Nephron (organoid): ENCODE results near the gene CASTOR1.

Experiments
- H3K27ac Mint-ChIP-seq, 3 experiments: 2 replicates each; pipeline ENCODE4 v1.8.0; 2020; ENCODE audit warnings: mixed read lengths in 3 of 3, mild to moderate bottlenecking in 2 of 3, moderate library complexity in 1 of 3
- H3K27me3 Mint-ChIP-seq: 2 replicates; pipeline ENCODE4 v1.8.0; 2021; ENCODE audit warnings: low read depth, mild to moderate bottlenecking, moderate library complexity, mixed read lengths
- H3K36me3 Mint-ChIP-seq: 2 replicates; pipeline ENCODE4 v1.8.0; 2020; ENCODE audit warnings: low read depth, mixed read lengths
- H3K4me1 Mint-ChIP-seq: 2 replicates; pipeline ENCODE4 v1.8.0; 2020; ENCODE audit warnings: mixed read lengths
- H3K4me3 Mint-ChIP-seq, 3 experiments: 2 replicates each; pipeline ENCODE4 v1.8.0; 2020; ENCODE audit warnings: mild to moderate bottlenecking in 3 of 3, mixed read lengths in 3 of 3, moderate library complexity in 2 of 3
- H3K9me3 Mint-ChIP-seq: 2 replicates; pipeline ENCODE4 v1.8.0; 2020; ENCODE audit warnings: mixed read lengths
- TF ChIP-seq, protein P1 (sequence below), 3 experiments: fragments of 200-600 bp; sonication (generic); IDR thresholded peaks; one replicate each; pipeline ENCODE4 v1.5.0; 2021; ENCODE audit warnings: antibody characterized with exemption in 3 of 3; ENCODE audit not compliant: unreplicated experiment in 3 of 3

CASTOR1 gene

DNA sequence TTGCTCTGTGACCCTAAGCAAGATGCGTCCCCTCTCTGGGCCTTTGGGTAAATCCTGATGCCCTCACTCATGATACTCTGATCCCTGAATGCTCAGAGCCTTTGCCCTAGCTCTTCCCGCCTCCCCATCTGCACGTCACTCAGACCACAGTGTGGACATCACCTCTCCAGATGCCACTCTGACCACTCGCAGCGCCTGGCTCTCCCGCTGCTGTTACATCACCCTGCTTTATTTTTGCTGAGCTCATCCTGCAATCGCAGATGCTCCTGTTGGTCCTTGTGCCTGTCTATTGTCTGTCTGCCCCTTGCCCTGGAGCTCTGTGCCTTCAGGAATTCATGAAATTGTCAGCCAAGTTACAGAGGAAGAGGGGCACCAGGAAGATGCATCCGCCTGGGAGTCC is 28.2 kb downstream of the CASTOR1 start:
- H3K4me1 Mint-ChIP-seq, result peaks cover 11% of the 10 kb centered on the region
- TF ChIP-seq, protein P1, sequence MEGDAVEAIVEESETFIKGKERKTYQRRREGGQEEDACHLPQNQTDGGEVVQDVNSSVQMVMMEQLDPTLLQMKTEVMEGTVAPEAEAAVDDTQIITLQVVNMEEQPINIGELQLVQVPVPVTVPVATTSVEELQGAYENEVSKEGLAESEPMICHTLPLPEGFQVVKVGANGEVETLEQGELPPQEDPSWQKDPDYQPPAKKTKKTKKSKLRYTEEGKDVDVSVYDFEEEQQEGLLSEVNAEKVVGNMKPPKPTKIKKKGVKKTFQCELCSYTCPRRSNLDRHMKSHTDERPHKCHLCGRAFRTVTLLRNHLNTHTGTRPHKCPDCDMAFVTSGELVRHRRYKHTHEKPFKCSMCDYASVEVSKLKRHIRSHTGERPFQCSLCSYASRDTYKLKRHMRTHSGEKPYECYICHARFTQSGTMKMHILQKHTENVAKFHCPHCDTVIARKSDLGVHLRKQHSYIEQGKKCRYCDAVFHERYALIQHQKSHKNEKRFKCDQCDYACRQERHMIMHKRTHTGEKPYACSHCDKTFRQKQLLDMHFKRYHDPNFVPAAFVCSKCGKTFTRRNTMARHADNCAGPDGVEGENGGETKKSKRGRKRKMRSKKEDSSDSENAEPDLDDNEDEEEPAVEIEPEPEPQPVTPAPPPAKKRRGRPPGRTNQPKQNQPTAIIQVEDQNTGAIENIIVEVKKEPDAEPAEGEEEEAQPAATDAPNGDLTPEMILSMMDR (IDR thresholded peaks at IDR 0.05; ENCODE audit: unreplicated experiment in 3 of 3), result no peak
- H3K9me3 Mint-ChIP-seq, result no peaks in the 10 kb centered on the region
- H3K27me3 Mint-ChIP-seq, result peaks cover 15% of the 10 kb centered on the region
- H3K4me3 Mint-ChIP-seq, result no peak overlapping the region
- H3K36me3 Mint-ChIP-seq, result no peaks in the 10 kb centered on the region
- no peak overlapping the region for H3K27ac Mint-ChIP-seq

DNA sequence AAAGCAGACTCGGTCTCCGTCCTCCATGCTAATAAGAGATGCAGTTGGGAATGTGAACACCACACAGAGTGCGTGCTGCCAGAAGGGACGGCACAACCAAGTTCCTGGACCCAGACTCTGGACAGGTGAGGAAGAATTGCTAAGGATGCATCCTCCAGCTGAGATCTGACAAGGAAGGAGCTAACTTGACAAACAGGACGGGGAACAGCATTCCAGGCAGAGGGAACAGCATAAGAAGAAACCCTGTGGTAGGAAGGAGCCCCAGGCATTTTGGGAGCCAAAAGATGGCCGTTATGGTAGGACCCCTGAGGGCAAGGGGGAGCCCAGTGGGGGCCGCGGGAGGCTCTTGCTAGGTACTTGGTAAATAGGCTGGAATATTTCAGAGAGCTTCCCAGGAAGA is 28.6 kb downstream of the CASTOR1 start:
- no peak overlapping the region for H3K27ac Mint-ChIP-seq
- peaks cover 16% of the 10 kb centered on the region for H3K27me3 Mint-ChIP-seq
- no peaks in the 10 kb centered on the region for H3K36me3 Mint-ChIP-seq
- no peaks in the 10 kb centered on the region for H3K9me3 Mint-ChIP-seq
- no peak overlapping the region for H3K4me3 Mint-ChIP-seq
- H3K4me1 Mint-ChIP-seq, result peaks cover 13% of the 10 kb centered on the region
- TF ChIP-seq, protein P1 (IDR thresholded peaks at IDR 0.05; ENCODE audit: unreplicated experiment in 3 of 3), result no peak

DNA sequence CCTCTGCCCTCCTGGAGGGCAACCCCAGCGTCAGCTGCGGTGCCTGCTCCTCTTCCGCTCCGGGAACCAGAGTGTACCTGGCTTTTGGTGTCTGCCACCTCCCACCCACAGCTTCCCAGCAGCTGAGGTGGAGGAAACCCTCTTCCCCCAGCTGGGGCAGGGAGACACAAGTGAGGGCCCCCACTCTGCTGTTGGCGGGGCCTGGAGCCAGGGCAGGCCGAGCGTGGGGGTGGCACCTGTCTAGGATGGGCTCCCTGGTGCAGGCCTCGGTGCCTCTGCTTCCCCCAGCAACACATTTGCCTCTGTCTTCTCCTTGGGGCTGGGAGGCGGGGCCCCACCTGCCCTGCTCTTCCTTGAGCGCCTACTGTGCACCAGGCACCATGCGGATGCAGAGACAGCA is 29.0 kb downstream of the CASTOR1 start:
- TF ChIP-seq, protein P1 (IDR thresholded peaks at IDR 0.05; ENCODE audit: unreplicated experiment in 3 of 3), result no peak
- no peak overlapping the region for H3K27ac Mint-ChIP-seq
- H3K36me3 Mint-ChIP-seq, result no peaks in the 10 kb centered on the region
- H3K27me3 Mint-ChIP-seq, result peaks cover 16% of the 10 kb centered on the region
- H3K4me1 Mint-ChIP-seq, result peaks cover 13% of the 10 kb centered on the region
- no peak overlapping the region for H3K4me3 Mint-ChIP-seq
- no peaks in the 10 kb centered on the region for H3K9me3 Mint-ChIP-seq

DNA sequence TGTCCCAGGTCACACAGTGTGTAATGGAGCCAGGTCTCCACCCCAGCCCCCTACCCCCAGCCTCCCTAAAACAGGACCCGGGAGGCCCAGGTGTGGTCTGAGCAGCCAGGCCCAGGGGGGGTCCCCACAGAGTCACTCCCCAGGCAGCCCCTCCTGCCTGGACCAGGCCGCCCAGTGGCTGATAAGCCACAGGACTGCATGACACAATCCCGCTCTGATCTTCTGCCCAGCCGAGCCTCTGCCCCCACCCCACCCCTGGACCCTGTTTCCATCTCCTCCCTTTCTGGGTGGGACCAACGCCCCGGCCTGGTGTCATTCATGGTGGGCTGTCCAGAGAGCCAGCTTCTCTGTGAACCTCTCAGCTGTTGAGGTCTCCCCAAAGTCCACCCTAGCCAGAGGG is 35.0 kb downstream of the CASTOR1 start:
- Mint-ChIP-seq H3K4me1 (peaks cover 47% of the 10 kb centered on the region), H3K36me3 (no peaks in the 10 kb centered on the region), H3K9me3 (no peaks in the 10 kb centered on the region), H3K27me3 (peaks cover 18% of the 10 kb centered on the region), H3K4me3 (no peak overlapping the region), H3K27ac (no peak overlapping the region)
- TF ChIP-seq, protein P1 (IDR thresholded peaks at IDR 0.05; ENCODE audit: unreplicated experiment in 3 of 3), result no peak

DNA sequence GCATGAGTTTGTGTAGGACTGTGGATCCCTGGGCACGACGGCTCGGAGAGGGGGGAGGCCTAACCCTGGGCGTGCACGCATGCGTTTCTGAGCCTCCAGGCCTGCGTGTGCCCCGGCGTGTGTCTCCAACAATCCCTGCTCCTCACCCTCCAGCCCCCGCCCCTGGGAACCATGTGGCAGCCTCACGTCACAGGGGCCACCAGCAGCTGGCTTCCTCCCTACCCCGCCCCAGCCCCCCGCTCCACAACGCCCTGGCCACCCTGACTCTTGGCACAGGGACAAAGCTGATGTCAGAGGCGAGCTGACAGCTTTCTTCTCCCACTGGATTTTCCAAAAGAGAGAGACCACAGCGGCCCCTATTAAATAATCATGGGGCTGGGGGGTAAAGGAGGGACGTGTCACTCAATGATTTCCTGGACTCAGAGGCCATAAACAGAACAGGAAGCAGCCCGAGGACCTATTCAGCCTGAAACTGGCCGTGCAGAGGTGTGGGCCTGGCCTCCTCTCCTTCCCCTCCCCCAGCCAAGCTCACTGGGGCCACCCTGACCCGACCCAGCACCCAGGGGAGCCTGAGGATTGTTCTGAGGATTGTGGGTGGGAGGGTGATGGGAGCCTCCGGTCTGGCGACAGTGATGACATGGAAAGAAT is 36.0 kb downstream of the CASTOR1 start:
- TF ChIP-seq, protein P1 (IDR thresholded peaks at IDR 0.05; ENCODE audit: unreplicated experiment in 3 of 3), result no peak
- Mint-ChIP-seq H3K27ac (peak overlapping the region; percentile 77 to 90 (median 81)), H3K36me3 (no peaks in the 10 kb centered on the region), H3K4me3 (peak overlapping the region; percentile 5 to 17 (median 6)), H3K27me3 (peaks cover 17% of the 10 kb centered on the region), H3K9me3 (no peaks in the 10 kb centered on the region), H3K4me1 (peaks cover 53% of the 10 kb centered on the region)
